H1 (cell line): ENCODE measurements around the gene AKR7A2. TPM values are rescaled to one million over a fixed set of nuclear protein-coding genes. Genes with fewer than 3 reads are reported as not detected.

ENCODE experiments used
- CTCF ChIA-PET: fragments of 300-600 bp; sonication (Branson Sonifier 250); formaldehyde crosslinking; loops from one replicate; lab custom pipeline; 2021; ENCODE audit not compliant: partially characterized antibody; lab: Charles Lee
- POLR2A ChIA-PET: fragments of 300-600 bp; sonication (Branson Sonifier 250); formaldehyde crosslinking; loops from one replicate; lab custom pipeline; 2021; ENCODE audit warnings: inconsistent platforms; ENCODE audit not compliant: partially characterized antibody; lab: Charles Lee
- DNase-seq, 2 experiments: peaks; one replicate each; pipeline versions ENCODE4 v3.0.0 to v3.0.0-alpha.2; 2010 to 2022; ENCODE audit warnings: low spot score in 2 of 2, low read depth in 1 of 2, mixed read lengths in 1 of 2
- FAIRE-seq: peaks from 2 replicates; lab custom pipeline; 2011; peaks lifted over from hg19 to GRCh38; lab: Jason Lieb, UNC
- H2AFZ ChIP-seq: 2 replicates; pipeline ENCODE4 v1.8.1; 2012; ENCODE audit warnings: low read length, inconsistent platforms
- H2AK5ac ChIP-seq: 2 replicates; pipeline ENCODE4 v1.6.1; 2013; ENCODE audit warnings: low read depth, low read length
- H2BK120ac ChIP-seq: replicated peaks from 2 replicates; pipeline ENCODE3; 2013; ENCODE audit warnings: low read depth, low read length, inconsistent platforms
- H2BK12ac ChIP-seq: 2 replicates; pipeline ENCODE4 v1.6.1; 2013; ENCODE audit warnings: low read depth, low read length
- H2BK15ac ChIP-seq: 2 replicates; pipeline ENCODE4 v1.6.1; 2013; ENCODE audit warnings: low read length
- H2BK20ac ChIP-seq: 2 replicates; pipeline ENCODE4 v1.6.1; 2013; ENCODE audit warnings: low read length
- H2BK5ac ChIP-seq: 2 replicates; pipeline ENCODE4 v1.6.1; 2013; ENCODE audit warnings: low read depth, low read length
- H3K14ac ChIP-seq: 2 replicates; pipeline ENCODE4 v1.6.1; 2013; ENCODE audit warnings: inconsistent platforms; ENCODE audit not compliant: insufficient read length
- H3K18ac ChIP-seq: 2 replicates; pipeline ENCODE4 v1.6.1; 2013; ENCODE audit warnings: low read length; ENCODE audit errors: extremely low read depth
- H3K23ac ChIP-seq: 2 replicates; pipeline ENCODE4 v1.6.1; 2013; ENCODE audit warnings: inconsistent platforms; ENCODE audit not compliant: insufficient read length
- H3K23me2 ChIP-seq: 2 replicates; pipeline ENCODE4 v1.6.1; 2013; ENCODE audit warnings: low read depth, low read length
- H3K27ac ChIP-seq: 2 replicates; pipeline ENCODE4 v1.6.1; 2011; ENCODE audit warnings: low read depth, low read length, inconsistent platforms
- H3K27me3 ChIP-seq, 4 experiments: replicated peaks in 1 of 4; 1 replicate in 1 of 4; 2 replicates in 3 of 4; pipeline versions ENCODE4 v1.6.1 to v1.8.1; 2011 to 2013; ENCODE audit warnings: low read length in 3 of 4, mild to moderate bottlenecking in 3 of 4, inconsistent platforms in 2 of 4, mixed read lengths in 2 of 4, moderate library complexity in 1 of 4; ENCODE audit not compliant: control insufficient read depth in 3 of 4, insufficient read depth in 3 of 4; ENCODE audit errors: extremely low read depth in 1 of 4
- H3K36me3 ChIP-seq, 4 experiments: 2 replicates each; pipeline versions ENCODE4 v1.6.1 to v1.8.1; 2011 to 2013; ENCODE audit warnings: mild to moderate bottlenecking in 4 of 4, low read length in 3 of 4, moderate library complexity in 2 of 4, control low read depth in 1 of 4, inconsistent platforms in 1 of 4; ENCODE audit not compliant: insufficient read depth in 4 of 4, control insufficient read depth in 2 of 4
- H3K4ac ChIP-seq: replicated peaks from 2 replicates; pipeline ENCODE3; 2013; ENCODE audit warnings: low read length, low read depth, mixed read lengths, inconsistent platforms; ENCODE audit not compliant: insufficient read length
- H3K4me1 ChIP-seq, 4 experiments: replicated peaks in 1 of 4; 1 replicate in 1 of 4; 2 replicates in 3 of 4; pipeline versions ENCODE4 v1.6.1 to v1.8.1; 2011 to 2013; ENCODE audit warnings: low read length in 3 of 4, inconsistent platforms in 2 of 4, mixed read lengths in 1 of 4; ENCODE audit not compliant: insufficient read depth in 4 of 4, control insufficient read depth in 3 of 4
- H3K4me2 ChIP-seq, 2 experiments: 2 replicates each; pipeline versions ENCODE4 v1.6.1 to v1.8.1; 2011 to 2013; ENCODE audit warnings: low read depth in 2 of 2, low read length in 2 of 2, control low read depth in 1 of 2, inconsistent platforms in 1 of 2, mild to moderate bottlenecking in 1 of 2; ENCODE audit not compliant: insufficient read depth in 1 of 2
- H3K4me3 ChIP-seq, 4 experiments: fragments of 200-600, 300-600 bp in 1 of 4; sonication (generic), shearing (Covaris generic), sonication (Bioruptor Twin) in 1 of 4; 2 replicates each; pipeline versions ENCODE4 v1.5.1 to v1.8.1; 2011 to 2016; ENCODE audit warnings: low read length in 4 of 4, low read depth in 3 of 4, control low read depth in 2 of 4, inconsistent platforms in 2 of 4, mild to moderate bottlenecking in 2 of 4, mixed read lengths in 1 of 4, moderate library complexity in 1 of 4; ENCODE audit not compliant: insufficient read depth in 2 of 4; ENCODE audit errors: extremely low read depth in 1 of 4
- H3K56ac ChIP-seq: replicated peaks from 2 replicates; pipeline ENCODE3; 2013; ENCODE audit warnings: low read depth, mild to moderate bottlenecking, mixed read lengths, low read length, inconsistent platforms; ENCODE audit not compliant: insufficient read length
- H3K79me1 ChIP-seq: 2 replicates; pipeline ENCODE4 v1.6.1; 2013; ENCODE audit warnings: low read depth, low read length, control low read depth
- H3K79me2 ChIP-seq, 2 experiments: 2 replicates each; pipeline versions ENCODE4 v1.6.1 to v1.8.1; 2012 to 2013; ENCODE audit warnings: low read length in 2 of 2, mild to moderate bottlenecking in 2 of 2, inconsistent platforms in 1 of 2; ENCODE audit not compliant: insufficient read depth in 2 of 2, control insufficient read depth in 1 of 2
- H3K9ac ChIP-seq, 4 experiments: replicated peaks in 1 of 4; 1 replicate in 1 of 4; 2 replicates in 3 of 4; pipeline versions ENCODE4 v1.6.1 to v1.8.1; 2011 to 2013; ENCODE audit warnings: low read depth in 3 of 4, low read length in 3 of 4, control low read depth in 2 of 4, mild to moderate bottlenecking in 2 of 4, moderate library complexity in 2 of 4, inconsistent platforms in 1 of 4; ENCODE audit errors: extremely low read depth in 1 of 4
- H3K9me3 ChIP-seq, 2 experiments: 2 replicates each; pipeline versions ENCODE4 v1.6.1 to v1.8.1; 2012 to 2013; ENCODE audit warnings: mild to moderate bottlenecking in 2 of 2, moderate library complexity in 2 of 2, control low read depth in 1 of 2, inconsistent platforms in 1 of 2, low read depth in 1 of 2, low read length in 1 of 2, mixed read lengths in 1 of 2; ENCODE audit not compliant: insufficient read depth in 2 of 2
- H4K20me1 ChIP-seq, 2 experiments: replicated peaks in 1 of 2; 2 replicates each; pipeline versions ENCODE3 to v1.8.1; 2011 to 2013; ENCODE audit warnings: inconsistent platforms in 2 of 2, low read length in 2 of 2, mild to moderate bottlenecking in 1 of 2; ENCODE audit not compliant: insufficient read depth in 2 of 2, control insufficient read depth in 1 of 2
- H4K5ac ChIP-seq: 2 replicates; pipeline ENCODE4 v1.6.1; 2013; ENCODE audit warnings: low read length, low read depth, mixed read lengths, inconsistent platforms; ENCODE audit not compliant: insufficient read length
- H4K8ac ChIP-seq: 2 replicates; pipeline ENCODE4 v1.8.0; 2013; ENCODE audit warnings: mild to moderate bottlenecking, moderate library complexity, low read length, inconsistent platforms; ENCODE audit not compliant: insufficient read depth; ENCODE audit errors: extremely low read depth
- H4K91ac ChIP-seq: replicated peaks from 2 replicates; pipeline ENCODE3; 2013; ENCODE audit warnings: low read length, mixed read lengths, inconsistent platforms; ENCODE audit not compliant: insufficient read length
- ASH2L ChIP-seq: fragments of 200-600, 300-600 bp; sonication (generic); IDR thresholded peaks from one replicate; pipeline ENCODE4 v1.7.1; 2017; ENCODE audit warnings: low read length
- EGR1 ChIP-seq: IDR thresholded peaks from 2 replicates; pipeline ENCODE4 v1.6.1; 2011; ENCODE audit warnings: low read depth, low read length, borderline replicate concordance
- EP300 ChIP-seq, 2 experiments: IDR thresholded peaks; 1 replicate in 1 of 2; 2 replicates in 1 of 2; pipeline ENCODE4 v1.6.1; 2011 to 2012; ENCODE audit warnings: low read depth in 2 of 2, low read length in 2 of 2, mild to moderate bottlenecking in 2 of 2, borderline replicate concordance in 1 of 2, inconsistent platforms in 1 of 2, moderate library complexity in 1 of 2
- EZH2 ChIP-seq: fragments of 200-600 bp; sonication (generic); IDR thresholded peaks from 2 replicates; pipeline ENCODE4 v1.7.1; 2012; ENCODE audit warnings: low read depth, mild to moderate bottlenecking, moderate library complexity, low read length, inconsistent platforms; ENCODE audit not compliant: severe bottlenecking
- HDAC2 ChIP-seq, 2 experiments: fragments of 300-600 bp in 1 of 2; sonication (generic) in 1 of 2; IDR thresholded peaks; 2 replicates each; pipeline ENCODE4 v1.6.1; 2011 to 2012; ENCODE audit warnings: low read depth in 2 of 2, low read length in 2 of 2, mild to moderate bottlenecking in 2 of 2, moderate library complexity in 2 of 2, borderline replicate concordance in 1 of 2, inconsistent platforms in 1 of 2
- JUN ChIP-seq: IDR thresholded peaks from 2 replicates; pipeline ENCODE4 v1.6.1; 2011; ENCODE audit warnings: low read depth, mild to moderate bottlenecking, improper control_type of control experiment, low read length
- RBBP5 ChIP-seq: IDR thresholded peaks from 2 replicates; pipeline ENCODE4 v1.7.1; 2012; ENCODE audit warnings: low read depth, mild to moderate bottlenecking, inconsistent platforms, low read length, moderate library complexity, borderline replicate concordance
- SP2 ChIP-seq: IDR thresholded peaks from 2 replicates; pipeline ENCODE4 v1.6.1; 2012; ENCODE audit warnings: mild to moderate bottlenecking, low read length, inconsistent platforms
- SRF ChIP-seq: IDR thresholded peaks from 2 replicates; pipeline ENCODE4 v1.6.1; 2011; ENCODE audit warnings: mild to moderate bottlenecking, low read depth, low read length, moderate library complexity
- TEAD4 ChIP-seq: IDR thresholded peaks from 2 replicates; pipeline ENCODE4 v1.6.1; 2012; ENCODE audit warnings: low read depth, low read length, inconsistent platforms, mixed read lengths
- WGBS, 2 experiments: shearing (Covaris generic) in 1 of 2; methylation state at CpG; one replicate each; pipeline versions ENCODE4 v1.1.6 to v1.1.7; 2013 to 2015; ENCODE audit warnings: low lambda C conversion rate in 2 of 2, mixed read lengths in 2 of 2, inconsistent platforms in 1 of 2, low coverage in 1 of 2, missing lambda C conversion rate in 1 of 2; ENCODE audit not compliant: insufficient replicate concordance in 2 of 2, insufficient coverage in 1 of 2, insufficient read length in 1 of 2; ENCODE audit errors: extremely low coverage in 1 of 2, missing lambda C conversion rate in 1 of 2; 5-methylcytosine and 5-hydroxymethylcytosine counted together
- polyA plus RNA-seq, 7 experiments: library from polyadenylated mRNA; depleted of rRNA in 3 of 7; stranded (reverse) in 5 of 7; unstranded in 2 of 7; fragments of >200 nt in 5 of 7; fragments of 200-250 nt in 2 of 7; gene quantifications; 1 replicate in 5 of 7; 2 replicates in 1 of 7; 4 replicates in 1 of 7; pipeline versions ENCODE4 v1.2.1 to v1.2.3, GENCODE V29; 2011 to 2013; ENCODE audit warnings: missing spikeins in 2 of 7, mixed read lengths in 2 of 7
- total RNA-seq: library from RNA; stranded (reverse); fragmentation: NEBNext Ultra II Directional; extraction: Animal tissue kit (Norgen Biotek cat#: 25700); gene quantifications from 2 replicates; pipeline ENCODE4 v1.2.1, GENCODE V29; 2021
- TF ChIP-seq, protein P1 (sequence below), 3 experiments: IDR thresholded peaks; 1 replicate in 2 of 3; 2 replicates in 1 of 3; pipeline versions ENCODE4 v1.5.1 to v1.6.1; 2011; ENCODE audit warnings: low read length in 3 of 3, mild to moderate bottlenecking in 3 of 3, inconsistent platforms in 2 of 3, low read depth in 1 of 3, moderate library complexity in 1 of 3; ENCODE audit not compliant: insufficient read depth in 1 of 3; ENCODE audit errors: control extremely low read depth in 1 of 3

AKR7A2 gene
- total and polyA plus RNA-seq, 2 of the 8 experiments (the other 6 are each of a cell fraction or from before 2014, with no cell fraction given) = 32.0 to 48.3 TPM

DNA sequence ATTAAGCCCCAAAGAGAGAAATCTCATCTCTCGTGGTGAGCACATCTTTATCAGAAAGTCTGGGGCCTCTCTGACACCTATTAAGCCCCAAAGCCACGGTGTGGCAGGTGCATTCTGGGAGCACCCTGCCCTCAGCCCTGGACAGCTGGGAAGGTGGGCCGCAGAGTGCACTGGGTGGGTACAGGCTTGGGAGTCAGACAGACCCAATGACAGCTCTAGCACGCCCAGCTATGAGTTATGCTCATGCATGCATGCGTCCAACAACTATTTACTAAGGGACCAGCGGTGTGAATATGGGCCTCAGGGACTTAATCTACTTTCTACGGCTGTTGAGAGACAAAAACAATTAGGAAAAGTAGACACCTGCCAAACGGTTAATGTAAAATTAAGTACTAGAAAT lies 46.8 kb upstream of the AKR7A2 start:
- WGBS, 2 experiments = 89% methylated on average over 8 of the region's 8 CpGs; no CpG with 5 or more reads in 1 of the 2 experiments
- H3K36me3 ChIP-seq = peaks cover 3 to 22% (median 11%) of the 10 kb centered on the region in 4 experiments; a peak in 5 of 8 replicates
- CTCF ChIA-PET = interaction anchor here (0.6 to 1.9 kb wide), 5 partner anchors 10 to 294 kb away, joined by 3 to 9 read pairs (median 3); no protein-coding TSS in a partner anchor
- TF ChIP-seq SRF (no peak), ASH2L (no peak), RBBP5 (no peak), JUN (no peak), SP2 (no peak), TEAD4 (no peak), EGR1 (no peak), HDAC2 (IDR thresholded peaks at IDR 0.05; ENCODE audit: borderline replicate concordance in 1 of 2, low read depth in 2 of 2, low read length in 2 of 2) (no peak), EZH2 (no peak), EP300 (IDR thresholded peaks at IDR 0.05; ENCODE audit: borderline replicate concordance in 1 of 2, low read depth in 2 of 2, low read length in 2 of 2) (no peak)
- TF ChIP-seq, protein P1, sequence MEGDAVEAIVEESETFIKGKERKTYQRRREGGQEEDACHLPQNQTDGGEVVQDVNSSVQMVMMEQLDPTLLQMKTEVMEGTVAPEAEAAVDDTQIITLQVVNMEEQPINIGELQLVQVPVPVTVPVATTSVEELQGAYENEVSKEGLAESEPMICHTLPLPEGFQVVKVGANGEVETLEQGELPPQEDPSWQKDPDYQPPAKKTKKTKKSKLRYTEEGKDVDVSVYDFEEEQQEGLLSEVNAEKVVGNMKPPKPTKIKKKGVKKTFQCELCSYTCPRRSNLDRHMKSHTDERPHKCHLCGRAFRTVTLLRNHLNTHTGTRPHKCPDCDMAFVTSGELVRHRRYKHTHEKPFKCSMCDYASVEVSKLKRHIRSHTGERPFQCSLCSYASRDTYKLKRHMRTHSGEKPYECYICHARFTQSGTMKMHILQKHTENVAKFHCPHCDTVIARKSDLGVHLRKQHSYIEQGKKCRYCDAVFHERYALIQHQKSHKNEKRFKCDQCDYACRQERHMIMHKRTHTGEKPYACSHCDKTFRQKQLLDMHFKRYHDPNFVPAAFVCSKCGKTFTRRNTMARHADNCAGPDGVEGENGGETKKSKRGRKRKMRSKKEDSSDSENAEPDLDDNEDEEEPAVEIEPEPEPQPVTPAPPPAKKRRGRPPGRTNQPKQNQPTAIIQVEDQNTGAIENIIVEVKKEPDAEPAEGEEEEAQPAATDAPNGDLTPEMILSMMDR (IDR thresholded peaks at IDR 0.05; ENCODE audit: control extremely low read depth in 1 of 3, insufficient read depth in 1 of 3, low read depth in 1 of 3, low read length in 3 of 3) = no peak

More for the DNA sequence above, 46.8 kb upstream of the AKR7A2 start:
- FAIRE-seq (no peak), DNase-seq (no peak)
- Histone ChIP-seq H3K9ac (no peak overlapping the region), H2BK15ac (no peak overlapping the region), H3K27me3 (no peaks in the 10 kb centered on the region), H2BK120ac (no peak overlapping the region), H2AFZ (no peak overlapping the region), H4K8ac (no peak overlapping the region), H3K4me3 (no peak overlapping the region), H3K56ac (no peak overlapping the region), H2BK5ac (no peak overlapping the region), H2BK20ac (no peak overlapping the region), H3K27ac (no peak overlapping the region), H2AK5ac (no peak overlapping the region), H4K91ac (no peak overlapping the region), H3K23me2 (no peaks in the 10 kb centered on the region), H3K4me1 (peaks cover 8 to 12% (median 10%) of the 10 kb centered on the region in 4 experiments), H3K9me3 (no peaks in the 10 kb centered on the region), H3K79me2 (peaks cover 0 to 18% of the 10 kb centered on the region in 2 experiments; a peak in 2 of 4 replicates), H2BK12ac (no peak overlapping the region), H3K79me1 (peaks cover 9% of the 10 kb centered on the region), H3K4ac (no peak overlapping the region), H4K5ac (no peak overlapping the region), H3K18ac (no peak overlapping the region), H4K20me1 (peaks cover 17 to 20% of the 10 kb centered on the region in 2 experiments), H3K4me2 (no peak overlapping the region), H3K23ac (no peak overlapping the region), H3K14ac (no peak overlapping the region)
- POLR2A ChIA-PET = no interaction called here
